Gastrocnemius medialis (tissue), 4 donors: ENCODE data around the gene MICU2. TPM values are rescaled to one million over a fixed set of nuclear protein-coding genes. Genes with fewer than 3 reads are reported as not detected.
A peak's percentile ranks its signal among the peaks of the same experiment; 100 is the strongest.

Experiments used
- ATAC-seq, 2 donors: fragments of 150-250 bp; one replicate each; pipeline ENCODE4 v1.9.1; 2016
- DNase-seq, 2 donors: peaks; one replicate each; pipeline ENCODE4 v3.0.0-alpha.2; 2019
- H3K27ac ChIP-seq, 4 donors: fragments of 200-600 bp; sonication (generic); 1 replicate in 1 of 4; 2 replicates in 3 of 4; pipeline ENCODE4 v1.5.1; 2016 to 2018; ENCODE audit warnings: mild to moderate bottlenecking in 2 of 4, moderate library complexity in 1 of 4
- H3K27me3 ChIP-seq, 3 donors: fragments of 200-600 bp; sonication (generic) in 2 of 3; 1 replicate in 1 of 3; 2 replicates in 2 of 3; pipeline versions ENCODE4 v1.5.1 to v1.6.0; 2016 to 2019; ENCODE audit warnings: mild to moderate bottlenecking in 1 of 3, moderate library complexity in 1 of 3
- H3K36me3 ChIP-seq, 2 donors: fragments of 200-600 bp; sonication (generic) in 1 of 2; one replicate each; pipeline ENCODE4 v1.5.1; 2017 to 2018
- H3K4me1 ChIP-seq, 2 donors: fragments of 200-600 bp; sonication (generic) in 1 of 2; one replicate each; pipeline ENCODE4 v1.5.1; 2016 to 2017; ENCODE audit warnings: mild to moderate bottlenecking in 2 of 2
- H3K4me3 ChIP-seq, 4 donors: fragments of 200-600 bp; sonication (generic) in 3 of 4; 1 replicate in 1 of 4; 2 replicates in 3 of 4; pipeline ENCODE4 v1.5.1; 2016 to 2019; ENCODE audit warnings: mild to moderate bottlenecking in 2 of 4
- H3K9me3 ChIP-seq, 3 donors: fragments of 200-600 bp; sonication (generic) in 2 of 3; 1 replicate in 1 of 3; 2 replicates in 2 of 3; pipeline ENCODE4 v1.5.1; 2016 to 2019
- POLR2A ChIP-seq, 2 donors: fragments of 450-650 bp; IDR thresholded peaks; one replicate each; pipeline ENCODE4 v1.6.1; 2017; ENCODE audit warnings: antibody characterized with exemption in 2 of 2, mild to moderate bottlenecking in 2 of 2, moderate library complexity in 2 of 2
- in situ Hi-C, 4 donors: fragments of 200-750 bp; cut with MboI; loops; one replicate each; pipeline versions ENCODE4 v1.15.0 to v1.8.0; 2017; ENCODE audit warnings: low sequenced_read_pairs in 4 of 4
- intact Hi-C: fragments of 100-400 bp; cut with DNase I; formaldehyde crosslinking; loops from one replicate; pipeline ENCODE4 v1.15.1; 2023; ENCODE audit warnings: low total_unique reads
- total RNA-seq, 4 donors: library from RNA; depleted of rRNA; stranded (reverse); fragments of >200 nt; gene quantifications; one replicate each; pipeline versions ENCODE4 v1.1.0 to v1.2.3, GENCODE V29; 2016
- TF ChIP-seq, protein P1 (sequence below), 5 experiments: fragments of 450-650 bp in 3 of 5; fragments of 200-600 bp in 2 of 5; sonication (generic) in 2 of 5; IDR thresholded peaks in 4 of 5; conservative IDR thresholded peaks in 1 of 5; 1 replicate in 4 of 5; 2 replicates in 1 of 5; pipeline ENCODE4 v1.5.1; 2016 to 2019; ENCODE audit warnings: antibody characterized with exemption in 5 of 5, mild to moderate bottlenecking in 3 of 5, moderate library complexity in 3 of 5

The MICU2 gene
- total RNA-seq, 4 donors from 2014 or later, result 83.6 to 126 (median 106) TPM

DNA sequence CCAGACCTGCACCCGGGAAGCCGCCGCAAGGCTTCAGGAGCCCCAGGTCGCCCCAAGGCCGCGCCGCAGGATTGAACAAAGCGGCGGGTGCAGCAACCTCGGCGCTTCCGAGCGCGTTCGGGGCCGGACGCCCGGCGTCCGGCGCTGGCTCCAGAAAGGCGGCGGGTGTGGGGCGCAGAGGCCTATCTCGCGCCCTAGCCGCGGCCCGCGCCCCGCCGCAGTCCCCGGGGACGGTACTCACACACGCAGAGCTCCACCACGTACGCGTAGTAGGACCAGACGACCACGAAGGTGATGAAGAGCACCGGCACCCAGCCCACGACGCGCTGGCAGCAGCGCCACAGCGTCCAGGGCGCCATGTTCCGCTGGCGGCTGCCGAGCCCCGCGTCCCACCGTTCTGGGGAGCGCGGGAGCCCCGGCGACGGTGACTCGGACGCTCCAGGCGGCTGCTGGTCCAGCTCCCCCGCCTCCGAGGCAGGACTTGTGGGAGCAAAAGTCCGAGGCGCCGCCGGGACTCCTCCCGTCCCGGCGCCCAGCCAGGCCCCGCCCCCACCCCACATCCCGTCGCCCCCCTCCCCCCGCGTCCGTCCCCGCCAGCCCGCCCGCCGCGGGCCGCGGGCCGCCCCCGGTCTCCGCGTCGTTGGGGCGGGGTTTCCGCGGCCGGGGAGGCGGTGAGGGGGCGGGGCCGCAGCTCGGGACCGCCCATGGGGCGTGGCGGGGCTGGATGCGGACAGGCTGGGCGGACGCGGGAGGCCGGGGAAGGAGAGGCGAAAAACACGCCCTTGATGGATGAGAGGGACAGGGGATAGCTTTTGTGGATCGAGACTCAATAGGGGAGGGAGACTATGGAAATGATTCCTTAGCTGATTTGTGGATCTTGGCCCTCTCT is 144.9 kb downstream of the MICU2 start, which contains the start of gene ZDHHC20:
ZDHHC20 (minus strand) TSS at position 491 of the 889 bp plus-strand sequence; CDS start at position 359, 132 bp downstream.
- peak; percentile 66 to 74 for TF ChIP-seq POLR2A (IDR thresholded peaks at IDR 0.05)
- TF ChIP-seq, protein P1, sequence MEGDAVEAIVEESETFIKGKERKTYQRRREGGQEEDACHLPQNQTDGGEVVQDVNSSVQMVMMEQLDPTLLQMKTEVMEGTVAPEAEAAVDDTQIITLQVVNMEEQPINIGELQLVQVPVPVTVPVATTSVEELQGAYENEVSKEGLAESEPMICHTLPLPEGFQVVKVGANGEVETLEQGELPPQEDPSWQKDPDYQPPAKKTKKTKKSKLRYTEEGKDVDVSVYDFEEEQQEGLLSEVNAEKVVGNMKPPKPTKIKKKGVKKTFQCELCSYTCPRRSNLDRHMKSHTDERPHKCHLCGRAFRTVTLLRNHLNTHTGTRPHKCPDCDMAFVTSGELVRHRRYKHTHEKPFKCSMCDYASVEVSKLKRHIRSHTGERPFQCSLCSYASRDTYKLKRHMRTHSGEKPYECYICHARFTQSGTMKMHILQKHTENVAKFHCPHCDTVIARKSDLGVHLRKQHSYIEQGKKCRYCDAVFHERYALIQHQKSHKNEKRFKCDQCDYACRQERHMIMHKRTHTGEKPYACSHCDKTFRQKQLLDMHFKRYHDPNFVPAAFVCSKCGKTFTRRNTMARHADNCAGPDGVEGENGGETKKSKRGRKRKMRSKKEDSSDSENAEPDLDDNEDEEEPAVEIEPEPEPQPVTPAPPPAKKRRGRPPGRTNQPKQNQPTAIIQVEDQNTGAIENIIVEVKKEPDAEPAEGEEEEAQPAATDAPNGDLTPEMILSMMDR (IDR thresholded peaks at IDR 0.05 in 4 of 5, conservative IDR thresholded peaks at IDR 0.05 in 1 of 5), result no peak
- DNase-seq (peak; percentile 72 to 81), ATAC-seq (peak; percentile 90 to 92)
- Histone ChIP-seq H3K27me3 (no peaks in the 10 kb centered on the region), H3K4me3 (peak within 1 kb of the TSS; percentile 88 to 99 (median 94)), H3K4me1 (peaks cover 10 to 15% of the 10 kb centered on the region in 2 donors), H3K36me3 (no peaks in the 10 kb centered on the region), H3K27ac (peak within 1 kb of the TSS; percentile 79 to 98 (median 89)), H3K9me3 (no peaks in the 10 kb centered on the region)
- in situ Hi-C loops (no loop called here), intact Hi-C loops (loop anchor here (1.0 to 10.0 kb wide), 4 partner anchors 18 to 754 kb away; partner anchors contain the start of genes IL17D and MICU2)

DNA sequence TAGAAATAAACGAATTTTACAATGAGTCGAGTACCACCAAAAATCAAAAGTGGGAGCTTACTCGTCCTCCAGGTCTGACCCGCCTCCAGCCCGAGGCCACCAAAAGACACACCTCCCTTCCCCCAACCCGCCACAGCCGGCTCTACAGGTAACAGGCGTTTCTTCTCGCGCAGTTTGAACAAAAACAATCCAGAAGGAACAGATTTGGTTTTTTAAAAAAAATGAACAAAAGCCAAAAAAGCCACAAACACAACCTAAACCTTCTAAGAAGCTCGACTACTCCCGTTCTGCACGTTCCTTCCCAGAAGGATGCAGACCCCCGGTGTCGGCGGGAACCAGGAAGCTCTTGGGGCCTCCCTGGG is 145.5 kb downstream of the MICU2 start:
- H3K4me1 ChIP-seq, result peaks cover 10 to 15% of the 10 kb centered on the region in 2 donors
- H3K36me3 ChIP-seq, result no peaks in the 10 kb centered on the region
- H3K27ac ChIP-seq, result peak overlapping the region; percentile 79 to 98 (median 89)
- DNase-seq, result peak; percentile 17 to 38
- no peaks in the 10 kb centered on the region for H3K9me3 ChIP-seq
- H3K27me3 ChIP-seq, result no peaks in the 10 kb centered on the region
- H3K4me3 ChIP-seq, result peak overlapping the region; percentile 88 to 99 (median 94)
- no peak for TF ChIP-seq POLR2A (IDR thresholded peaks at IDR 0.05)
- TF ChIP-seq, protein P1 (IDR thresholded peaks at IDR 0.05 in 4 of 5, conservative IDR thresholded peaks at IDR 0.05 in 1 of 5), result no peak
- ATAC-seq, result peak; percentile 45 to 48
- intact Hi-C loops (loop anchor here (5.0 to 10.0 kb wide), 3 partner anchors 144 to 754 kb away; partner anchors contain the start of genes IL17D and MICU2), in situ Hi-C loops (no loop called here)

DNA sequence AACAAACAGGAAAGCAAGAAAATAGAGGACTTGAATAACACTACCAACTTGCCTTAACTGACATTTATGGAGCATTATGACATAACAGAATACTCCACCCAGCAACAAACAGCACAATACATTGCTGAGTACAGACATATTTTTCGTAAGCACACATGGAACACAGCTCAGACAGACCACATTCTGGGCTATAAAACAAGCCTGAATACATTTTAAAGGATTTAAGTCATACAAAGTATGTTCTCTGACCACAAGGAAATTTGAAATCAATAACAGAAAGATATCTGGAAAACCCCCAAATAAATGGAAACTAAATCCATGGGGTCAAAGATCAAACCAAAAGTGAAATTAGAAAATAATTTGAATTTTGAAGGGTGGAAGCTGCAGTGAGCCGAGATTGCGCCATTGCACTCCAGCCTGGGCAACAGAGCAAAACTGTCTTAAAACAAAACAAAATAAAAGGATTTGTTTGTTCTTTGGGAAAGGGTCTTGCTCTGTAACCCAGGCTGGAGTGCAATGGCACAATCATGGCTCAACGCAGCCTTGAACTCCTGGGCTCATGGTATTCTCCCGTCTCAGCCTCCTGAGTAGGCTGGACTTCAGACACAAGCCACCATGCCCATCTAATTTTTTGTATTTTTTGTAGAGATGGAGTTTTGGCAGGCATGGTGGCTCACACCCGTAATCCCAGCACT is 150.4 kb downstream of the MICU2 start:
- no peak overlapping the region for H3K4me3 ChIP-seq
- H3K27me3 ChIP-seq, result no peaks in the 10 kb centered on the region
- no peak overlapping the region for H3K27ac ChIP-seq
- no peaks in the 10 kb centered on the region for H3K9me3 ChIP-seq
- H3K4me1 ChIP-seq, result peaks cover 10 to 15% of the 10 kb centered on the region in 2 donors
- in situ Hi-C loops, result no loop called here
- ATAC-seq (no peak), DNase-seq (no peak)
- H3K36me3 ChIP-seq, result no peaks in the 10 kb centered on the region
- intact Hi-C loops, result loop anchor here (10.0 kb wide), 1 partner anchor 749 kb away; the partner anchor contains the start of gene IL17D
- TF ChIP-seq, protein P1 (IDR thresholded peaks at IDR 0.05 in 4 of 5, conservative IDR thresholded peaks at IDR 0.05 in 1 of 5), result no peak
- TF ChIP-seq POLR2A (IDR thresholded peaks at IDR 0.05), result no peak

DNA sequence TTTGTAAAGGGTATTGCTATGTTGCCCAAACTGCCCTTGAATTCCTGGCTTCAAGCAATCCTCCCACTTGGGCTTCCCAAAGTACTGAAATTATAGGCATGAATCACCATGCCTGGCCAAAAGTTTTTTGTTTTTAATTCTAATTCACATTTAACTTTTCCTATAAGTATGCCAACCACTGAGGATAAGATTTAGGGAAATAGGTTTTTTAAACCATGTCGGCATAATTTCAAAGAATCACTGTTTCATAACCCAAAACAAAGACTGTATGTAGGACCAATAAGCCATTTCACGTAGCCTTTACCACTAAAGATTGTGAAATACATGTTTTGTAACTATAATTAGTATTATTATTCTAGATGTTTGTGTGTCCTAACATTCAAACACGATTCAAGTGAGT is 153.0 kb downstream of the MICU2 start:
- ATAC-seq (no peak), DNase-seq (no peak)
- Histone ChIP-seq H3K36me3 (no peaks in the 10 kb centered on the region), H3K27ac (no peak overlapping the region), H3K4me3 (no peak overlapping the region), H3K9me3 (no peaks in the 10 kb centered on the region), H3K4me1 (no peaks in the 10 kb centered on the region), H3K27me3 (no peaks in the 10 kb centered on the region)
- in situ Hi-C loops, result no loop called here
- no peak for TF ChIP-seq POLR2A (IDR thresholded peaks at IDR 0.05)
- TF ChIP-seq, protein P1 (IDR thresholded peaks at IDR 0.05 in 4 of 5, conservative IDR thresholded peaks at IDR 0.05 in 1 of 5), result no peak
- intact Hi-C loops, result loop anchor here (10.0 kb wide), 1 partner anchor 746 kb away; the partner anchor contains the start of gene IL17D
